HG03045 (cell line): Measurements from ENCODE around the gene REC114.
"Not testable (repeated sequence)": the region's sequence is repeated elsewhere in the genome, so short reads cannot be mapped to it uniquely, and the experiment has no call there.

Experiments used
- ATAC-seq: cut with Tn5 transposase; IDR thresholded peaks from one replicate; pipeline ENCODE4 v1.9.1; 2021; ENCODE audit warnings: mild to moderate bottlenecking, moderate library complexity; ENCODE audit not compliant: unreplicated experiment

The REC114 gene

DNA sequence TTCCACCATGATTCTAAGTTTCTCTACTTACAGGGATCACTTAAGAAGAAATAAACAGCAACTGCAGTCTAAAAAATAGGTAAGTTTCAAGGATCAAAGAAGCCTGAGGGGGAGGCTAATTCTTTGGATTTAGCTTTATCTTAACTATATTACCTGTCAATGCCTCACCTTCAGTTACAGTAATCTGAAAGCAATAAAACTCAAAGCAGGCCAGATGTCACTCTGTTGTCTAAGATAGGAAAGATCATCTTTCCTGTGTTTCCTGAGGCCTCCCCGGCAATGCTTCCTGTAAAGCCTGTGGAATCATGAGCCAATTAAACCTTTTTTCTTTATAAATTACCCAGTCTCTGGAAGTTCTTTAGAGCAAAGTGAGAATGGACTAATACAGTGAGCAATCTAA is 130.1 kb downstream of the REC114 start:
- no peak for ATAC-seq

- ATAC-seq = no peak
Observed at GRCh38 chr15:73573572-73573971, 130.6 kb downstream of the REC114 start.

GRCh38 chr15:73575636-73576247 is 132.8 kb downstream of the REC114 start:
- ATAC-seq = no peak

DNA sequence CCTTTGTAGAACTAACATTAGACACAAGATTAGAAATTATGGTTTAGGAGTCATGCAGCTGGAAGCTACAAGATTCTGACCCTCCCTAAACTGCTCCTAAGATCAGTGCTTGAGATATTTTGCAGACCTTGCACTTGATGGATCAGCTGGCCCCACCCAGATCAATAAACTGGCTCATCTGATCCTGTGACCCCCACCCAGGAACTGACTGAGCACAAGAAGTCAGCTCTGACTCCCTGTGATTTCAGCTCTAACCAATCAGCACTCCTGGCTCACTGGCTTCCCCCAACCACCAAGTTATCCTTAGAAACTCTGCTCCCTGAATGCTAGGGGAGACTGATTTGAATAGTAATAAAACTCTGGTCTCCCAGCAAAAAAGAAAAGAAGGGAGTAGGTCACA is 134.6 kb downstream of the REC114 start:
- not testable (repeated sequence) for ATAC-seq

GRCh38 chr15:73578026-73578425 is 135.1 kb downstream of the REC114 start:
- no peak for ATAC-seq

- ATAC-seq = no peak
Observed at GRCh38 chr15:73582851-73583379, 140.0 kb downstream of the REC114 start.

DNA sequence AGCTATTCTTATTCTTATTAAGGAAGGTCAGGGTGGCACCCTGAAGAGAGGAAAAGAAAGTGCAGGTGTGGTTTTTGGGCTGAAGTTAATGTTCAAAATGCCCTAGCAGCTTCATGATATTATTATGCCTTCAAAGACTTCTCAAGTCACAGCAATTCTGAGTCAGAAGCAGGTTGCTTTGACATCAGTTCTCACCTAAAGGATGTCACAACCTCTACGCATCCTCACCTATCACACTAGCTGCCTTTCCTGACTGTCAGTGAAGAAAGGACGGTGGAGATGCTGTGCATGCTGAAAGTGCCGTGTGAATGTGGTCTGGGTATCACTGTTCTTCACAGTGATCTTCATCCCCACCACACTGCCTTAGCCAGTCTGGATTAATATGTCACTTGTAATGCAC is 140.6 kb downstream of the REC114 start:
- ATAC-seq = no peak

DNA sequence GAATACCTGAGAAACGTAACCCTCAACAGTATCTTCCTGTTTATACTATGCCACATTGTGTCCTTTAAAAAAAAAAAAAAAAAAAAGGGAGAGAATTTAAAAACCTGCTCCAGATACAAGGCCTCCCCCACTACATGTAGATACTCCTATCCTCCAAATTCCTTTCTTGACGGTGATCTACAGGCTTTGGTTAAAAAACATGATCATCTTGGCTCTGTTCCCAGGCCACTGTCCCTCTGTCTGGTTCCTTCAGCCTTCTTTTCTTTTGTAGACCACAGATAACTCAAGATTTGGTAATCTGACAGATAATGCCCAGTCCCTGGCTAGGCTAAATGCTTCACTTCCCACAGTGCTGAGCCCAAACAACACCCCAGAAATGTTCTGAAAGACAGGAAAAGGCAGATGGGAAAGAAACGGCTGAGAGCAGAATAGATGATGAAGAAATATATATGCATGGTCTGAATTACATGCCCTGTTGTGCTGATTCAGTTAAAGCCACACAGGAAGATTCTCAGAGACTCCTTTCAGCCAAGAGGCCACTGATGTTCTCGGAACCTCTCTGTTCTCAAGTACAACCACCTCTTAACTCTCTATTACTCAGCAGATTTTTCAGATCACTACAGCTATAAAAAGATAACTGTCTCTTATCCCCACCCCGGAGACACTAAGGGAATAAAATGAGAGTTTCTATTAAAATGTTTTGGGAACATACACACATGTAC is 141.9 kb downstream of the REC114 start:
- no peak for ATAC-seq

GRCh38 chr15:73585871-73586654 is 143.1 kb downstream of the REC114 start:
- no peak for ATAC-seq

- no peak for ATAC-seq
Observed at GRCh38 chr15:73589766-73590165, 146.8 kb downstream of the REC114 start.

- ATAC-seq = no peak
Observed at GRCh38 chr15:73590263-73590662, 147.3 kb downstream of the REC114 start.

- ATAC-seq = no peak
Observed at GRCh38 chr15:73593304-73594074, 150.5 kb downstream of the REC114 start.

DNA sequence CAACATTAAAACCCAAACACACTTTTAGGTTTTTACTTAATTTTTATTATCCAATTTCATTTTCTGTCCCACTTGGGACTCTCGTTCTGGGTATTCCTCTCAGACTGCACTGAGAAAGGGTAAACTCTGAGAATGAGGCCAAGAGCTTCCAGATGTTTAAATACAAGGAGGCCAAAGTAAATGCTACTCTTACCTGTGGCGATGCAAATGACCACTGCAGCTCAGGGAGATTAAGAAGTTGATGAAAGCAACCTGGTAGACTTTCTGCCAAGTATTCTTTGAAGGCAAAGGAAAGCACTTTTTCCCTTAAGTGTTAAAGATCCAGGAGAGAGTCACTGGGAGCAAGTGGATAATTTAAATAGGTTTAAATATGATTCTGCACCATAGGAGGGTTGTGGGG is 151.1 kb downstream of the REC114 start:
- no peak for ATAC-seq

- ATAC-seq = no peak
Observed at GRCh38 chr15:73596174-73596573, 153.2 kb downstream of the REC114 start.

- no peak for ATAC-seq
Observed at GRCh38 chr15:73597036-73597638, 154.2 kb downstream of the REC114 start.

GRCh38 chr15:73598530-73599160 is 155.7 kb downstream of the REC114 start:
- ATAC-seq = no peak

- no peak for ATAC-seq
Observed at GRCh38 chr15:73599934-73600333, 157.0 kb downstream of the REC114 start.

GRCh38 chr15:73600413-73601335 is 157.7 kb downstream of the REC114 start:
- no peak for ATAC-seq
